NB4 (cell line): ENCODE measurements around the gene CSPG4.
"Not testable (repeated sequence)": the region's sequence is repeated elsewhere in the genome, so short reads cannot be mapped to it uniquely, and the experiment has no call there.

Source experiments
- DNase-seq: peaks from one replicate; pipeline ENCODE4 v3.0.0; 2010; ENCODE audit warnings: low read depth
- H3K4me3 ChIP-seq: one replicate; pipeline ENCODE4 v1.5.1; 2011; ENCODE audit warnings: mild to moderate bottlenecking, low read depth, low read length, moderate library complexity
- CTCF ChIP-seq: IDR thresholded peaks from one replicate; pipeline ENCODE4 v1.5.1; 2012; ENCODE audit warnings: low read depth, low read length
- MAX ChIP-seq: IDR thresholded peaks from 2 replicates; pipeline ENCODE4 v1.6.1; 2011; ENCODE audit warnings: low read depth, low read length
- MYC ChIP-seq: IDR thresholded peaks from 2 replicates; pipeline ENCODE4 v1.6.1; 2011; ENCODE audit warnings: low read depth, low read length
- POLR2A ChIP-seq: IDR thresholded peaks from 2 replicates; pipeline ENCODE4 v1.6.1; 2011; ENCODE audit warnings: mild to moderate bottlenecking; ENCODE audit not compliant: insufficient read length; ENCODE audit errors: extremely low read depth

CSPG4 gene

GRCh38 chr15:75693501-75694240 is 19.0 kb downstream of the CSPG4 start:
- peak; percentile 61 for DNase-seq
- TF ChIP-seq POLR2A (no peak), MAX (peak; percentile 79), MYC (no peak)
- no peak overlapping the region for H3K4me3 ChIP-seq

GRCh38 chr15:75693028-75693427 is 19.6 kb downstream of the CSPG4 start:
- not testable (repeated sequence) for H3K4me3 ChIP-seq, DNase-seq

GRCh38 chr15:75692311-75692710 is 20.3 kb downstream of the CSPG4 start:
- DNase-seq, result peak; percentile 57
- H3K4me3 ChIP-seq, result not testable (repeated sequence)

GRCh38 chr15:75689429-75689828 is 23.2 kb downstream of the CSPG4 start:
- not testable (repeated sequence) for H3K4me3 ChIP-seq, DNase-seq

- TF ChIP-seq MYC (no peak), POLR2A (no peak), MAX (no peak), CTCF (no peak)
- no peak overlapping the region for H3K4me3 ChIP-seq
- no peak for DNase-seq
Observed at GRCh38 chr15:75688831-75689230, 23.8 kb downstream of the CSPG4 start.

- no peak for DNase-seq
- no peak overlapping the region for H3K4me3 ChIP-seq
- no peak for TF ChIP-seq MYC
- TF ChIP-seq MAX, result no peak
- TF ChIP-seq POLR2A, result no peak
- no peak for TF ChIP-seq CTCF
Observed at GRCh38 chr15:75688278-75688557, 24.4 kb downstream of the CSPG4 start.

GRCh38 chr15:75687486-75688277 is 25.0 kb downstream of the CSPG4 start:
- TF ChIP-seq CTCF, result no peak
- no peak for TF ChIP-seq POLR2A
- TF ChIP-seq MYC, result no peak
- no peak for TF ChIP-seq MAX
- no peak overlapping the region for H3K4me3 ChIP-seq
- no peak for DNase-seq

GRCh38 chr15:75686212-75686642 is 26.4 kb downstream of the CSPG4 start:
- not testable (repeated sequence) for H3K4me3 ChIP-seq
- peak; percentile 45 for TF ChIP-seq CTCF
- DNase-seq, result peak; percentile 75
